IgD-negative memory B cell (primary cell): ENCODE data around the gene MFSD11. TPM values are rescaled to one million over a fixed set of nuclear protein-coding genes. Genes with fewer than 3 reads are reported as not detected.
"Not testable (repeated sequence)": the region's sequence is repeated elsewhere in the genome, so short reads cannot be mapped to it uniquely, and the experiment has no call there.

ENCODE experiments used
- H3K27ac Mint-ChIP-seq, 3 donors: one replicate each; pipeline ENCODE4 v1.8.0; 2020 to 2022; ENCODE audit warnings: mild to moderate bottlenecking in 3 of 3, mixed read lengths in 3 of 3, moderate library complexity in 1 of 3
- H3K27me3 Mint-ChIP-seq: one replicate; pipeline ENCODE4 v1.8.0; 2021; ENCODE audit warnings: mixed read lengths
- H3K36me3 Mint-ChIP-seq: one replicate; pipeline ENCODE4 v1.8.0; 2020; ENCODE audit warnings: mild to moderate bottlenecking, mixed read lengths
- H3K4me1 Mint-ChIP-seq, 3 donors: one replicate each; pipeline ENCODE4 v1.8.0; 2020 to 2022; ENCODE audit warnings: mixed read lengths in 3 of 3, mild to moderate bottlenecking in 1 of 3
- H3K4me3 Mint-ChIP-seq, 4 donors: one replicate each; pipeline ENCODE4 v1.8.0; 2020 to 2022; ENCODE audit warnings: mild to moderate bottlenecking in 4 of 4, mixed read lengths in 4 of 4, moderate library complexity in 3 of 4
- H3K9me3 Mint-ChIP-seq, 3 donors: one replicate each; pipeline ENCODE4 v1.8.0; 2020 to 2021; ENCODE audit warnings: mixed read lengths in 3 of 3, mild to moderate bottlenecking in 1 of 3
- polyA plus RNA-seq: library from polyadenylated mRNA; unstranded; fragments of 300-500 nt; fragmentation: Illumina TruSeq; gene quantifications from one replicate; pipeline ENCODE4 v1.2.3, GENCODE V29; 2021

MFSD11 gene
- polyA plus RNA-seq, 1 donor from 2014 or later, result 17.5 TPM

GRCh38 chr17:76731800-76732733, 5.9 kb upstream of the MFSD11 start:
- H3K27ac Mint-ChIP-seq, result peak overlapping the region; percentile 40 to 67 (median 53)
- H3K27me3 Mint-ChIP-seq, H3K36me3 Mint-ChIP-seq: not testable (repeated sequence)

GRCh38 chr17:76732734-76733617, 4.9 kb upstream of the MFSD11 start:
- Mint-ChIP-seq H3K4me1 (peaks cover 32 to 46% (median 40%) of the 10 kb centered on the region in 3 donors), H3K27me3 (no peaks in the 10 kb centered on the region), H3K9me3 (no peaks in the 10 kb centered on the region), H3K36me3 (peaks cover 6% of the 10 kb centered on the region), H3K27ac (peak overlapping the region; percentile 40 to 82 (median 76)), H3K4me3 (peak overlapping the region in 3 of 4 donors; percentile 23 to 92 (median 91))

More at GRCh38 chr17:76731800-76732733, 5.9 kb upstream of the MFSD11 start:
- H3K9me3 Mint-ChIP-seq, result not testable (repeated sequence)
- peak overlapping the region in 2 of 4 donors; percentile 45 to 91 for H3K4me3 Mint-ChIP-seq
- H3K4me1 Mint-ChIP-seq, result peaks cover 36 to 50% (median 48%) of the 10 kb centered on the region in 3 donors

- peaks cover 36 to 48% (median 44%) of the 10 kb centered on the region in 3 donors for H3K4me1 Mint-ChIP-seq
- no peaks in the 10 kb centered on the region for H3K27me3 Mint-ChIP-seq
- H3K27ac Mint-ChIP-seq, result peak overlapping the region; percentile 40 to 82 (median 76)
- H3K9me3 Mint-ChIP-seq, result no peaks in the 10 kb centered on the region
- H3K36me3 Mint-ChIP-seq, result peaks cover 6% of the 10 kb centered on the region
- peak overlapping the region in 3 of 4 donors; percentile 23 to 92 (median 91) for H3K4me3 Mint-ChIP-seq
These were observed 4.3 kb upstream of the MFSD11 start for GRCh38 chr17:76733618-76733957.

- H3K9me3 Mint-ChIP-seq, result no peaks in the 10 kb centered on the region
- peaks cover 39 to 53% (median 45%) of the 10 kb centered on the region in 3 donors for H3K4me1 Mint-ChIP-seq
- H3K4me3 Mint-ChIP-seq, result peak overlapping the region; percentile 91 to 97 (median 92)
- no peaks in the 10 kb centered on the region for H3K27me3 Mint-ChIP-seq
- peaks cover 6% of the 10 kb centered on the region for H3K36me3 Mint-ChIP-seq
- H3K27ac Mint-ChIP-seq, result peak overlapping the region; percentile 40 to 82 (median 60)
These were observed 3.7 kb upstream of the MFSD11 start for GRCh38 chr17:76734080-76734840.

- no peaks in the 10 kb centered on the region for H3K9me3 Mint-ChIP-seq
- peaks cover 39 to 49% (median 40%) of the 10 kb centered on the region in 3 donors for H3K4me1 Mint-ChIP-seq
- H3K4me3 Mint-ChIP-seq, result peak overlapping the region; percentile 91 to 97 (median 92)
- H3K27ac Mint-ChIP-seq, result peak overlapping the region; percentile 98 to 100 (median 98)
- H3K27me3 Mint-ChIP-seq, result no peaks in the 10 kb centered on the region
- H3K36me3 Mint-ChIP-seq, result peaks cover 6% of the 10 kb centered on the region
These were observed 2.9 kb upstream of the MFSD11 start for GRCh38 chr17:76735006-76735405.

- peaks cover 6% of the 10 kb centered on the region for H3K36me3 Mint-ChIP-seq
- H3K27ac Mint-ChIP-seq, result peak overlapping the region; percentile 98 to 100 (median 98)
- no peaks in the 10 kb centered on the region for H3K9me3 Mint-ChIP-seq
- H3K27me3 Mint-ChIP-seq, result no peaks in the 10 kb centered on the region
- H3K4me3 Mint-ChIP-seq, result peak overlapping the region; percentile 91 to 97 (median 94)
- H3K4me1 Mint-ChIP-seq, result peaks cover 39 to 49% (median 40%) of the 10 kb centered on the region in 3 donors
These were observed 2.2 kb upstream of the MFSD11 start for GRCh38 chr17:76735586-76736348.

GRCh38 chr17:76736349-76737081, 1.4 kb upstream of the MFSD11 start:
- no peaks in the 10 kb centered on the region for H3K9me3 Mint-ChIP-seq
- no peaks in the 10 kb centered on the region for H3K27me3 Mint-ChIP-seq
- peak overlapping the region; percentile 98 to 100 (median 99) for H3K27ac Mint-ChIP-seq
- H3K36me3 Mint-ChIP-seq, result peaks cover 6% of the 10 kb centered on the region
- H3K4me1 Mint-ChIP-seq, result peaks cover 38 to 45% (median 41%) of the 10 kb centered on the region in 3 donors
- H3K4me3 Mint-ChIP-seq, result peak overlapping the region; percentile 91 to 99 (median 94)

GRCh38 chr17:76737082-76737675, 740 bp upstream of the MFSD11 start, which contains the start of gene SRSF2:
Gene SRSF2, minus strand, starts transcription at chr17:76737331. Its CDS starts 171 bp downstream, at chr17:76737160.
- no peaks in the 10 kb centered on the region for H3K9me3 Mint-ChIP-seq
- H3K4me1 Mint-ChIP-seq, result peaks cover 31 to 45% (median 36%) of the 10 kb centered on the region in 3 donors
- H3K4me3 Mint-ChIP-seq, result peak within 1 kb of the TSS; percentile 91 to 99 (median 94)
- H3K27me3 Mint-ChIP-seq, result no peaks in the 10 kb centered on the region
- H3K36me3 Mint-ChIP-seq, result peaks cover 10% of the 10 kb centered on the region
- H3K27ac Mint-ChIP-seq, result peak within 1 kb of the TSS; percentile 98 to 100 (median 99)

- Mint-ChIP-seq H3K27me3 (no peaks in the 10 kb centered on the region), H3K27ac (peak overlapping the region; percentile 96 to 99 (median 98)), H3K36me3 (peaks cover 13% of the 10 kb centered on the region), H3K4me3 (peak overlapping the region; percentile 91 to 99 (median 94)), H3K4me1 (peaks cover 20 to 36% (median 30%) of the 10 kb centered on the region in 3 donors), H3K9me3 (no peaks in the 10 kb centered on the region)
These were observed 540 bp downstream of the MFSD11 start for GRCh38 chr17:76738468-76738850.

- Mint-ChIP-seq H3K36me3 (peaks cover 13% of the 10 kb centered on the region), H3K4me3 (peak overlapping the region in 2 of 4 donors; percentile 39 to 91), H3K4me1 (peaks cover 13 to 26% (median 23%) of the 10 kb centered on the region in 3 donors)
- not testable (repeated sequence) for H3K9me3 Mint-ChIP-seq, H3K27me3 Mint-ChIP-seq, H3K27ac Mint-ChIP-seq
These were observed 1.7 kb downstream of the MFSD11 start for GRCh38 chr17:76739568-76740115.

- Mint-ChIP-seq H3K4me1 (peaks cover 8 to 17% (median 16%) of the 10 kb centered on the region in 3 donors), H3K36me3 (peaks cover 9% of the 10 kb centered on the region), H3K27ac (peak overlapping the region in 1 of 3 donors; percentile 26), H3K9me3 (no peaks in the 10 kb centered on the region), H3K4me3 (peak overlapping the region in 2 of 4 donors; percentile 68 to 91), H3K27me3 (no peaks in the 10 kb centered on the region)
These were observed 2.6 kb downstream of the MFSD11 start for GRCh38 chr17:76740329-76741118.

GRCh38 chr17:76742958-76743357, 5.0 kb downstream of the MFSD11 start:
- no peak overlapping the region for H3K27ac Mint-ChIP-seq
- no peaks in the 10 kb centered on the region for H3K9me3 Mint-ChIP-seq
- H3K27me3 Mint-ChIP-seq, result no peaks in the 10 kb centered on the region
- H3K36me3 Mint-ChIP-seq, result peaks cover 7% of the 10 kb centered on the region
- no peak overlapping the region for H3K4me3 Mint-ChIP-seq
- H3K4me1 Mint-ChIP-seq, result peaks cover 6 to 15% (median 12%) of the 10 kb centered on the region in 3 donors
